NB4 (cell line): ENCODE results near the gene EPN2.

Source experiments
- DNase-seq: peaks from one replicate; pipeline ENCODE4 v3.0.0; 2010; ENCODE audit warnings: low read depth
- H3K4me3 ChIP-seq: one replicate; pipeline ENCODE4 v1.5.1; 2011; ENCODE audit warnings: mild to moderate bottlenecking, low read depth, low read length, moderate library complexity
- MYC ChIP-seq: IDR thresholded peaks from 2 replicates; pipeline ENCODE4 v1.6.1; 2011; ENCODE audit warnings: low read depth, low read length
- POLR2A ChIP-seq: IDR thresholded peaks from 2 replicates; pipeline ENCODE4 v1.6.1; 2011; ENCODE audit warnings: mild to moderate bottlenecking; ENCODE audit not compliant: insufficient read length; ENCODE audit errors: extremely low read depth
- TF ChIP-seq, protein P1 (sequence below): IDR thresholded peaks from 2 replicates; pipeline ENCODE4 v1.6.1; 2011; ENCODE audit warnings: low read depth, low read length
- TF ChIP-seq, protein P2 (sequence below): IDR thresholded peaks from one replicate; pipeline ENCODE4 v1.5.1; 2012; ENCODE audit warnings: low read depth, low read length

The EPN2 gene

DNA sequence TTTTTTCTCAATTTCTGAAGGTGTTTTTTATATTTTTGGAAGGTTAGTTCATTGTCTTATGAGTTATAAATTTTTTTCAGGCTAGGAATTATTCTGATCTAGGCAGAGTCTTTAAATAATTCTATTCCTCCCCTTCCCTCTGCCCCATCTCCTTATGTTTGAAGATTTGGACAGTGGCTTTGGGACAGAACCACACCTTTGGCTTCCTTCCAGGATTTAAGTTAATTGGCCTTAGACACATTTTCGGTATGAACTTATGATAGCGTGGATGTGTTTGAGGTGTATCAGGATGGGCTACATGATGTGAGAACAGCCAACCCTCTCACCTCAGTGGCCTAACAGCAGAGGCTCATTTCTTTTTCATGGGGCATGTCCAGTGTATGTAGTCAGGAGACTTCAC is 24.3 kb downstream of the EPN2 start:
- no peak overlapping the region for H3K4me3 ChIP-seq
- TF ChIP-seq, protein P1, sequence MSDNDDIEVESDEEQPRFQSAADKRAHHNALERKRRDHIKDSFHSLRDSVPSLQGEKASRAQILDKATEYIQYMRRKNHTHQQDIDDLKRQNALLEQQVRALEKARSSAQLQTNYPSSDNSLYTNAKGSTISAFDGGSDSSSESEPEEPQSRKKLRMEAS, result no peak
- TF ChIP-seq, protein P2, sequence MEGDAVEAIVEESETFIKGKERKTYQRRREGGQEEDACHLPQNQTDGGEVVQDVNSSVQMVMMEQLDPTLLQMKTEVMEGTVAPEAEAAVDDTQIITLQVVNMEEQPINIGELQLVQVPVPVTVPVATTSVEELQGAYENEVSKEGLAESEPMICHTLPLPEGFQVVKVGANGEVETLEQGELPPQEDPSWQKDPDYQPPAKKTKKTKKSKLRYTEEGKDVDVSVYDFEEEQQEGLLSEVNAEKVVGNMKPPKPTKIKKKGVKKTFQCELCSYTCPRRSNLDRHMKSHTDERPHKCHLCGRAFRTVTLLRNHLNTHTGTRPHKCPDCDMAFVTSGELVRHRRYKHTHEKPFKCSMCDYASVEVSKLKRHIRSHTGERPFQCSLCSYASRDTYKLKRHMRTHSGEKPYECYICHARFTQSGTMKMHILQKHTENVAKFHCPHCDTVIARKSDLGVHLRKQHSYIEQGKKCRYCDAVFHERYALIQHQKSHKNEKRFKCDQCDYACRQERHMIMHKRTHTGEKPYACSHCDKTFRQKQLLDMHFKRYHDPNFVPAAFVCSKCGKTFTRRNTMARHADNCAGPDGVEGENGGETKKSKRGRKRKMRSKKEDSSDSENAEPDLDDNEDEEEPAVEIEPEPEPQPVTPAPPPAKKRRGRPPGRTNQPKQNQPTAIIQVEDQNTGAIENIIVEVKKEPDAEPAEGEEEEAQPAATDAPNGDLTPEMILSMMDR, result no peak
- TF ChIP-seq POLR2A, result no peak
- TF ChIP-seq MYC, result no peak
- DNase-seq, result no peak

DNA sequence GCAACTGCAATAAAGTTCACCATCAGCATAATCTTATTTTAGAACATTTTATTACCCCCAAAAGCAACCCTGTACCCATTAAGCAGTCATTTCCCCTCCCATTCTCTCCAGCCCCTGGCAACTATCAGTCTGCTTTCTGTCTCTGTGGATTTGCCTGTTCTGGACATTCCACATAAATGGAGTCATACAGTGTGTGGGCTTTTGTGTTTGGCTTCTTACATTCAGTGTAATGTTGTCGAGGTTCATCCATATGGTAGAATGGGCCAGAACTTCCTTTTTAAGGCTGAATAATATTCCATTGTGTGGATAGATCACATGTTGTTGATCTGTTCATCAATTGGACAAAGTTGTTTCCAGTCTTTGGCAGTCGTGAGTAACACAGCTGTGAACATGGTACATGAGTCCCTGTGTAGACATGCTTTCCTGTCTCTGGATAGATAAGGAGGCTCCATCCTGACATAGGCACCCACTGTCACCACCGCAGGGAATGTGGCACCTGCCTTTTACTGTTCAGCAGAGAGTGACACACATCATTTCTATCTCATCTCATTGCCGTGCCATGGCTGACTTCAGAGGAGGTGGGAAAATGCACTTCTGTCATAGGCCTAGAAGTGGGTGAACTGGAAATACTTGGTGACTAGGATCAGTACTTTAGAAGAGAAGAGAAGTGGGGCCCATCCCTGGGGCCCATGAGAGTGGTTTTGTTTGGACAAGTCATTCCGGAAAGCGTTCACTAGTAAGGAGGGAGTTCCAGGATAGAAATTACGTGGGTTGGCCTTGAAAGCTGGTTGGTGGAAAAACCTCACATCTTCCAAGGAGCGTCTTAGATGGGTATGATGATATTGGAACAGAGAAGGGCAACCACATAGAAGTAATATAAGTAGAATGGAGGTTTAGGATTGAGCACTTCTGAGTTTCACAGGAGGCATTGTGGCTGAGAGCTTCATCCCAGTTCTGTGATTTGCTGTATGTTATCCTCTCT is 25.8 kb downstream of the EPN2 start:
- no peak for DNase-seq
- H3K4me3 ChIP-seq, result no peak overlapping the region
- TF ChIP-seq, protein P1, result no peak
- no peak for TF ChIP-seq POLR2A
- TF ChIP-seq, protein P2, result no peak
- no peak for TF ChIP-seq MYC

DNA sequence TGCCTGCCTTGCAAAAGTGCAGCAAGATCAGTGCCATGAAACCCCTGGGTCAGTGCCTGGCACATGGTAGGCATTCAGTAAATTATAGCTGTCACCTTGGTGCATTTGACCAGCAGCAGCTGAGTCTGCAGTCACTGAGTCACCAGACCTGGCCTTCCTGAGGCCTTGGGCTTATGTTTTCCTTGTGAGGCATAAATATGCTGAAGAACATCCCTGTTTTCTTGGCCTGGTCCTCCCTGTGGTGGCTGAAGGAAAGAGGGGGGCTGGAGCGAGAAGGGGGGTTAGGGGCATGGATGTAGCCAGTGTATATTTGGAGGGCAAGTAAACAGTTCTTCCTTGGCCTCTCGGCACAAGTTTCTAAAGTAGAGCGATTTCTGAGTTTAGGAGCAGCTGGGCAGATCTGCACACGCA is 26.5 kb downstream of the EPN2 start:
- no peak overlapping the region for H3K4me3 ChIP-seq
- TF ChIP-seq, protein P2, result no peak
- TF ChIP-seq, protein P1, result no peak
- TF ChIP-seq POLR2A (no peak), MYC (no peak)
- no peak for DNase-seq

DNA sequence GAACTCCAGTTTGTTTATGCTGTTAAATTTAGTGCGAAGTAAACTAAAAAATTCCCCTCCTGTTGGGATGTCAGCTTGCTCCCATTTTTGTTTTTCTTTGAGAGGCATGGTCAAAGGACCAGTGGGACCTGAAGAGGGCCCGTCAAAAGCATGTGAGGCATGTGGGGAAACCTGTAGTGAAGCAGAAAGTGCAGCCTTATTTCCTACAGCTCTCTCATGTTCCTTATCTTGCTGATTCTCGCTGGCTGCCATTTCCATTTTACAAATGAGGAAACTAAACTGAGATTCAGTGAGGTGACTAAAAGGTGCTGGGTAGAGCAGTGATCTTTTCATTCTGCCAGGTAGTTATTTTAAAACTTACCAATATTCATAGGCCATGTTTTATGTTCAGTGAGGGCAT is 27.1 kb downstream of the EPN2 start:
- TF ChIP-seq, protein P2, result no peak
- TF ChIP-seq, protein P1, result no peak
- TF ChIP-seq POLR2A (no peak), MYC (no peak)

DNA sequence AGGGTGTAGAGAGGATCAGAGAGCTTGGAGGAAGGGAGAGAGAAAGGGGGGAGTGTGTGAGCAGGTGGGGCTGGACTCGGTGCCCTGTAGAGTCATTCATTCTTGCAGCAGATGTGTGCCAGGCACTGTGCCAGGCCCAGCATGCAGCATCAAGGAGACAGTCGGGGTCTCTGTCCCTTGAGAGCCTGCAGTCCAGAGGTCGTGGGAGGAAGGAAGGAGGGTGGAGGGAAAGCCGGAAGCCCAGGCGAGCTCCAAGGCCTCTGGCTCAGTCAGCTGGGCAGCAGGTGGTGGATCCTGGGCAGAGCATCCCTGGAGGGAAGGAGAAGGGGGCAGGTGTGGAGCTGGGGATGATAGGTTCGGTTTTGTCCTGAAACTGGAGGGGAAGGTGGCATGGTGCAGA is 27.5 kb downstream of the EPN2 start:
- DNase-seq, result no peak
- no peak for TF ChIP-seq POLR2A
- TF ChIP-seq, protein P2, result no peak
- TF ChIP-seq MYC, result no peak
- TF ChIP-seq, protein P1, result no peak
- H3K4me3 ChIP-seq, result no peak overlapping the region

More for the DNA sequence above, 27.1 kb downstream of the EPN2 start:
- H3K4me3 ChIP-seq, result no peak overlapping the region
- no peak for DNase-seq
